GM21390 (cell line): ENCODE results near the gene KIAA2012.
A peak's percentile ranks its signal among the peaks of the same experiment; 100 is the strongest.

ENCODE experiments used
- ATAC-seq: cut with Tn5 transposase; IDR thresholded peaks from one replicate; pipeline ENCODE4 v1.9.1; 2021; ENCODE audit not compliant: unreplicated experiment

The KIAA2012 gene

GRCh38 chr2:202072737-202073401 is at the start of gene KIAA2012:
Gene KIAA2012, plus strand, starts transcription at chr2:202073255. Its CDS starts 373 bp downstream, at chr2:202073628.
- ATAC-seq: no peak

- no peak for ATAC-seq
These were observed 49.2 kb upstream of the KIAA2012 start for GRCh38 chr2:202023904-202024266.

- no peak for ATAC-seq
These were observed 48.2 kb upstream of the KIAA2012 start for GRCh38 chr2:202024871-202025270.

GRCh38 chr2:202025816-202026215 is 47.2 kb upstream of the KIAA2012 start:
- ATAC-seq: no peak

GRCh38 chr2:202026507-202026906 is 46.5 kb upstream of the KIAA2012 start:
- no peak for ATAC-seq

DNA sequence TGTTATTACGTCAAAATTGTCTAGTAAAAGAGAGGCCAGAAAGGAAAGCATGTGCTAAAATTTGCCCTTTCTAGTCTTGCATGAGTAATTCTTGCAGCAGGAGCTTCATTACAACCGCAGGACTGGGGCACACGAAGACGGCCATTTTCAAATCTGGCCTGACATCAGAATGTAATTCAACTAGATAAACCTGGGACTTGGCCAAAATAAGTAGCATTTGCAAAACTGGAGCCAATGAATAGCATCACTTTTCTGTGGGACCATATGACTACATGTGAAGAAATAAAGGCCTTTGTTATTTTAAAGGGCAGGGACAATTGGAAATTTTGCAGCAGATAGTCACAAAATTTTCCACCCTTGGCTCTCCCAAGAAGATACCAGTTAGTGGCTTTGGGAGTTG is 42.4 kb upstream of the KIAA2012 start:
- ATAC-seq: no peak

- no peak for ATAC-seq
These were observed 41.7 kb upstream of the KIAA2012 start for GRCh38 chr2:202031246-202031951.

DNA sequence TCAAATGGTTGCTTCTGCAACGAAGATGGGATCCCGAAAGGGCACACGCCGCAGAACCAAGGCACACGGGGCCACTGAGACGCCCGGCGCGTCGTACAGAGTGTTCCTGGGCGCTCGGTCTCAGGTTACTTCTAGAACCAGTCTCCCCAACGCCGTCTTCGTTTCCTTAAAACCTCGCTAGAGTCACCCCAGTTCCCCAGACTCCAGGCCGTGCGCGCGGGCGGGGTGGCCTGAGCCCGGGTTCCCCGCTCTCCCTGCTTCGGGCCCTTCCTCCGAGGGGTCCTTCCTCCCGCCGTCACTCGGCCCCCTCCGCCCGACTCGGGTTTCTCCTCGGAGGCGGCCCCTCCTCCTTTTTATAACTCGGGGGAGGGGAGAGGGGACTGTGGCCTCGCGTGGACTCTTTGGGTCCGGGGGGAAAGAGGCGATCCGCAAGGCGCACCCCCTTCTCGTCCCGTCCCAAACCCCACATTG is 40.2 kb upstream of the KIAA2012 start:
- no peak for ATAC-seq

- peak; percentile 77 for ATAC-seq
These were observed 39.5 kb upstream of the KIAA2012 start, which contains the start of gene FZD7 for GRCh38 chr2:202033317-202034248. Gene FZD7, plus strand, starts transcription at chr2:202033855. Its CDS starts 793 bp downstream, at chr2:202034648.

DNA sequence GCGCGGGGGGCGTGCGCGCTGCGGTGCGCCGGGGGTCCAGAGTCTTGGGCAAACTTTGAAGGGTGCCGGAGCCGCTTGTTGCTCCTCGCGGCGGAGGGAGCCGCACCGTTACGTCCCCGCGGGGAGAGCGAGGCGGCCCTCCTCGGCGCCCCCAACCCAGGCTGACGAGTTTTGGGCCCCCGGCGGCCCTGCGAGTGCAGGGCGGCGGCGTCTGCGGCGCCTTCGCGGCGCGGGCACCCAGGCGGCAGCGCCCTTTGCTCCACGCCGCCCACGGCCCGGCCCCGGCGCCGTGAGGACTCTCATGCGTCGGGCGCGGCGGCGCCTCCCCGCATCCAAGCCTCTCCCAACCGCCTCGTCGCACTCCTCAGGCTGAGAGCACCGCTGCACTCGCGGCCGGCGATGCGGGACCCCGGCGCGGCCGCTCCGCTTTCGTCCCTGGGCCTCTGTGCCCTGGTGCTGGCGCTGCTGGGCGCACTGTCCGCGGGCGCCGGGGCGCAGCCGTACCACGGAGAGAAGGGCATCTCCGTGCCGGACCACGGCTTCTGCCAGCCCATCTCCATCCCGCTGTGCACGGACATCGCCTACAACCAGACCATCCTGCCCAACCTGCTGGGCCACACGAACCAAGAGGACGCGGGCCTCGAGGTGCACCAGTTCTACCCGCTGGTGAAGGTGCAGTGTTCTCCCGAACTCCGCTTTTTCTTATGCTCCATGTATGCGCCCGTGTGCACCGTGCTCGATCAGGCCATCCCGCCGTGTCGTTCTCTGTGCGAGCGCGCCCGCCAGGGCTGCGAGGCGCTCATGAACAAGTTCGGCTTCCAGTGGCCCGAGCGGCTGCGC is 38.6 kb upstream of the KIAA2012 start:
- ATAC-seq: peak; percentile 13

DNA sequence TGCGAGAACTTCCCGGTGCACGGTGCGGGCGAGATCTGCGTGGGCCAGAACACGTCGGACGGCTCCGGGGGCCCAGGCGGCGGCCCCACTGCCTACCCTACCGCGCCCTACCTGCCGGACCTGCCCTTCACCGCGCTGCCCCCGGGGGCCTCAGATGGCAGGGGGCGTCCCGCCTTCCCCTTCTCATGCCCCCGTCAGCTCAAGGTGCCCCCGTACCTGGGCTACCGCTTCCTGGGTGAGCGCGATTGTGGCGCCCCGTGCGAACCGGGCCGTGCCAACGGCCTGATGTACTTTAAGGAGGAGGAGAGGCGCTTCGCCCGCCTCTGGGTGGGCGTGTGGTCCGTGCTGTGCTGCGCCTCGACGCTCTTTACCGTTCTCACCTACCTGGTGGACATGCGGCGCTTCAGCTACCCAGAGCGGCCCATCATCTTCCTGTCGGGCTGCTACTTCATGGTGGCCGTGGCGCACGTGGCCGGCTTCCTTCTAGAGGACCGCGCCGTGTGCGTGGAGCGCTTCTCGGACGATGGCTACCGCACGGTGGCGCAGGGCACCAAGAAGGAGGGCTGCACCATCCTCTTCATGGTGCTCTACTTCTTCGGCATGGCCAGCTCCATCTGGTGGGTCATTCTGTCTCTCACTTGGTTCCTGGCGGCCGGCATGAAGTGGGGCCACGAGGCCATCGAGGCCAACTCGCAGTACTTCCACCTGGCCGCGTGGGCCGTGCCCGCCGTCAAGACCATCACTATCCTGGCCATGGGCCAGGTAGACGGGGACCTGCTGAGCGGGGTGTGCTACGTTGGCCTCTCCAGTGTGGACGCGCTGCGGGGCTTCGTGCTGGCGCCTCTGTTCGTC is 37.7 kb upstream of the KIAA2012 start:
- ATAC-seq: no peak

DNA sequence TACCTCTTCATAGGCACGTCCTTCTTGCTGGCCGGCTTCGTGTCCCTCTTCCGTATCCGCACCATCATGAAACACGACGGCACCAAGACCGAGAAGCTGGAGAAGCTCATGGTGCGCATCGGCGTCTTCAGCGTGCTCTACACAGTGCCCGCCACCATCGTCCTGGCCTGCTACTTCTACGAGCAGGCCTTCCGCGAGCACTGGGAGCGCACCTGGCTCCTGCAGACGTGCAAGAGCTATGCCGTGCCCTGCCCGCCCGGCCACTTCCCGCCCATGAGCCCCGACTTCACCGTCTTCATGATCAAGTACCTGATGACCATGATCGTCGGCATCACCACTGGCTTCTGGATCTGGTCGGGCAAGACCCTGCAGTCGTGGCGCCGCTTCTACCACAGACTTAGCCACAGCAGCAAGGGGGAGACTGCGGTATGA is 37.1 kb upstream of the KIAA2012 start:
- no peak for ATAC-seq

DNA sequence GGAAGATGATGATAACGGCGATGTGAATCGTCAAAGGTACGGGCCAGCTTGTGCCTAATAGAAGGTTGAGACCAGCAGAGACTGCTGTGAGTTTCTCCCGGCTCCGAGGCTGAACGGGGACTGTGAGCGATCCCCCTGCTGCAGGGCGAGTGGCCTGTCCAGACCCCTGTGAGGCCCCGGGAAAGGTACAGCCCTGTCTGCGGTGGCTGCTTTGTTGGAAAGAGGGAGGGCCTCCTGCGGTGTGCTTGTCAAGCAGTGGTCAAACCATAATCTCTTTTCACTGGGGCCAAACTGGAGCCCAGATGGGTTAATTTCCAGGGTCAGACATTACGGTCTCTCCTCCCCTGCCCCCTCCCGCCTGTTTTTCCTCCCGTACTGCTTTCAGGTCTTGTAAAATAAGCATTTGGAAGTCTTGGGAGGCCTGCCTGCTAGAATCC is 36.4 kb upstream of the KIAA2012 start:
- no peak for ATAC-seq

- ATAC-seq: no peak
These were observed 36.0 kb upstream of the KIAA2012 start for GRCh38 chr2:202037086-202037485.

DNA sequence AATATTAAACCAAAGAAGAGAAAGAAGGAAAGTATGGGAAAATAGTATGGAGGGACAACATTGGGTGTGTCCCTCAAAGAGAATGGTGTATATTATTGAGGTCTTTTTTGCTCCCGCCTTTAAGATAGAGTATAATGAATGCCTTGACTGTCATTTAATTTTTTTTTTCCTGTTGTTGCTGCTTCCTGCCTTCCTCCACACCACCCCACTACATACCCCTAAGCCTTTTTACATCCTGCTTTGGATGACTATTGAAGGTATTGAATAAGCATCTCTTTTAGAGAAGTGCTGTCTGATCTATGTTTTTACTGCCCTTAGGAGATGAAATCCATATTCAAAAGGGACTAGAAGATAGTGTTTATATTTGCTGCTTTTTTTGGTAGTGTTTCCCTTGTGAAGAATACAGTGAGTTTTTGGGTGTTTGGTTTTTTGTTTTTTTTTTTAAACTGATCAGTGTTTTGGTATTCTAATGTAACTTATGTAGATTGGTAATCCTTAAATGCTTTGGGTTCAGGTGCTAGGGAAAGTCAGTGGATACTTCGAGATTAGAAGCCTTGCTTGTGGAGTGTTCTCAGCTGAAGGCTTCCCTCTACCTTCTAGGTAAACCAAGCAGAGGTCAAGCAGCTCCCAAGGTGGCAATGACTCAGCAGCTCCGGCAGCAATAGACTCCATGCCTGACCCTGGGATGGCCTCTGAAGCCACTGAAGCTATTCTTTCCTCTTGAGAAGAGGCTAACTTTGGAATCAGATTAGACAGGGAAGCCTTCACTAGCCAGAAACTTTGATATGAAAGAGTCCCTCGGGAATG is 34.4 kb upstream of the KIAA2012 start:
- no peak for ATAC-seq

- ATAC-seq: no peak
These were observed 33.6 kb upstream of the KIAA2012 start for GRCh38 chr2:202039278-202040078.

DNA sequence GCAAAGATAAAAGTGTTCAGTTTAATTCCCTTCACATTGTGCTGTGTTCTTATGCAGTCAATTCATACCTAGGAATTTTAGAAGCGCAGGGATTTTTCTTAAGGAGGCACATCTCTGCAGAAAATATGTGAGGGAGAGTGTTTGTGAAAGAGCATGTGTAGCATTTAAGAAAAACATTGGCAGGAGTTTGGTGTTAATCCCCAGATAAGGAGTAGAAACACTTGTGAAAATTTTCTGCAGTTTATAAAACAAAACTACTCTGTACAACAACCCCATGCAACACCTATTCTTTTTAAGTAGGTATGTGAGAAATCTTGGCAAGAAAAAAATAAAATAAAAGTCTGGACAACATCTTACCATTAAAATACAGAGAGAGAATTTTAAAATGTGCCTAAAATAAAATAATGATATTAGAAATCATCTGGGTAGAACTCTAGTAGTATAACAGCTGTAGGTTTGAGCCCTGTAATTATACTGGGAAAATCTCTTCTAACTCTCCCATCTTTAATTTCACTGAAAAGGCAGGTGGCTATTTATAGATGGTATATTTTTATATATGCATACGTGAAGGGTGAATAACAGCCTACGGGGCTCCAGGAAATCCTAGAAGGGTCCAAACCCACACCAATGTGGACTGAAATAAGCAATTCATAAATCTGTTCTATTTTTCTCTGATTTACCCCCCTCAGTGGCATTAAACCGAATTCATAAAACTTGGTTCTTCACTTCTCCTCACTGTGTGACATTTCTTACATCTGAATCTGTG is 32.8 kb upstream of the KIAA2012 start:
- ATAC-seq: no peak
